ENCODE data around the gene C1QTNF7.

Gene C1QTNF7

GRCh38 chr4:15416357-15417232 lies 11.2 kb upstream of the C1QTNF7 start:
- no peak for TF ChIP-seq CTCF (IDR thresholded peaks at IDR 0.05)

GRCh38 chr4:15417233-15417660 lies 10.6 kb upstream of the C1QTNF7 start:
- TF ChIP-seq CTCF (IDR thresholded peaks at IDR 0.05), result no peak

GRCh38 chr4:15418956-15419355 lies 8.9 kb upstream of the C1QTNF7 start:
- no peak for TF ChIP-seq CTCF (IDR thresholded peaks at IDR 0.05)

GRCh38 chr4:15420642-15421041 lies 7.2 kb upstream of the C1QTNF7 start:
- TF ChIP-seq CTCF (IDR thresholded peaks at IDR 0.05), result no peak

GRCh38 chr4:15423285-15423711 lies 4.5 kb upstream of the C1QTNF7 start:
- no peak for TF ChIP-seq CTCF (IDR thresholded peaks at IDR 0.05)

- TF ChIP-seq CTCF (IDR thresholded peaks at IDR 0.05), result no peak
Measured at GRCh38 chr4:15425520-15425919, 2.3 kb upstream of the C1QTNF7 start.

- no peak for TF ChIP-seq CTCF (IDR thresholded peaks at IDR 0.05)
Measured at GRCh38 chr4:15427161-15427560, 672 bp upstream of the C1QTNF7 start.

Measured in LNCAP (cell line).